GM12872 (cell line): Measurements from ENCODE around the gene GALK2.

Source experiments
- TF ChIP-seq, protein P1 (sequence below): IDR thresholded peaks from 3 replicates; pipeline ENCODE4 v1.5.1; 2011; ENCODE audit warnings: low read depth, mild to moderate bottlenecking, low read length, moderate library complexity; ENCODE audit not compliant: insufficient read depth

GALK2 gene

DNA sequence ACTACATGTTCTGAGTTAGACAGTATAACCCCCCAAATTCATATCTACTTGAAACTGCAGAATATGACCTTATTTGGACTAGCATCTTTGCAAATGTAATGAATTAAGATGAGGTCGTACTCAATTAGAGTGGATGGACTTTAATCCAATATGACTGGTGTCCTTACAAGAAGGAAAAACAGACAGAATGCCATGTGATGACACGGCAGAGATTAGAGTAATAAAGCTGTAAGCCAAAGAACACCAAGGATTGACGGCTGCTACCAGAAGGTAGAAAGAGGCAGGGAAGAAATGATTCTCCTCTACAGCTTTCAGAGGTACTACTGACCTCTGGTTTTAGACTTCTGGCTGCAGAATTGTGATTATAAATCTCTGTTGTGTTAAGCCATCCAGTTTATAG is 30.3 kb downstream of the GALK2 start:
- TF ChIP-seq, protein P1, sequence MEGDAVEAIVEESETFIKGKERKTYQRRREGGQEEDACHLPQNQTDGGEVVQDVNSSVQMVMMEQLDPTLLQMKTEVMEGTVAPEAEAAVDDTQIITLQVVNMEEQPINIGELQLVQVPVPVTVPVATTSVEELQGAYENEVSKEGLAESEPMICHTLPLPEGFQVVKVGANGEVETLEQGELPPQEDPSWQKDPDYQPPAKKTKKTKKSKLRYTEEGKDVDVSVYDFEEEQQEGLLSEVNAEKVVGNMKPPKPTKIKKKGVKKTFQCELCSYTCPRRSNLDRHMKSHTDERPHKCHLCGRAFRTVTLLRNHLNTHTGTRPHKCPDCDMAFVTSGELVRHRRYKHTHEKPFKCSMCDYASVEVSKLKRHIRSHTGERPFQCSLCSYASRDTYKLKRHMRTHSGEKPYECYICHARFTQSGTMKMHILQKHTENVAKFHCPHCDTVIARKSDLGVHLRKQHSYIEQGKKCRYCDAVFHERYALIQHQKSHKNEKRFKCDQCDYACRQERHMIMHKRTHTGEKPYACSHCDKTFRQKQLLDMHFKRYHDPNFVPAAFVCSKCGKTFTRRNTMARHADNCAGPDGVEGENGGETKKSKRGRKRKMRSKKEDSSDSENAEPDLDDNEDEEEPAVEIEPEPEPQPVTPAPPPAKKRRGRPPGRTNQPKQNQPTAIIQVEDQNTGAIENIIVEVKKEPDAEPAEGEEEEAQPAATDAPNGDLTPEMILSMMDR = no peak

DNA sequence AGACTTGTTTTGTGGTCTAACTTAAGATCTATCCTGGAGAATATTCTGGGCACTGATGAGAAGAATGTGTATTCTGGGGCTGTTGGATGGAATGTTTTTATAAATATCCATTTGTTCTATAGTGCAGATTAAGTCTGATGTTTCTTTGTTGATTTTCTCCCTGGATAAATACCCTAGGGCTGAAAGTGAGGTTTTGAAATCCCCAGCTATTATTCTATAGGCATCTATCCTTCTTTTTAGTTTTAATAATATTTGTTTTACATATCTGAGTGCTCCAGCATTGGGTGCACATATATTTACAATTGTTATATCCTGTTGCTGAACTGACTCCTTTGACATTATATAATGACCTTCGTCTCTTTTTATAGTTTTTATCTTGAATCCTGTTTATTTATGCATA is 42.9 kb downstream of the GALK2 start:
- TF ChIP-seq, protein P1 = no peak

DNA sequence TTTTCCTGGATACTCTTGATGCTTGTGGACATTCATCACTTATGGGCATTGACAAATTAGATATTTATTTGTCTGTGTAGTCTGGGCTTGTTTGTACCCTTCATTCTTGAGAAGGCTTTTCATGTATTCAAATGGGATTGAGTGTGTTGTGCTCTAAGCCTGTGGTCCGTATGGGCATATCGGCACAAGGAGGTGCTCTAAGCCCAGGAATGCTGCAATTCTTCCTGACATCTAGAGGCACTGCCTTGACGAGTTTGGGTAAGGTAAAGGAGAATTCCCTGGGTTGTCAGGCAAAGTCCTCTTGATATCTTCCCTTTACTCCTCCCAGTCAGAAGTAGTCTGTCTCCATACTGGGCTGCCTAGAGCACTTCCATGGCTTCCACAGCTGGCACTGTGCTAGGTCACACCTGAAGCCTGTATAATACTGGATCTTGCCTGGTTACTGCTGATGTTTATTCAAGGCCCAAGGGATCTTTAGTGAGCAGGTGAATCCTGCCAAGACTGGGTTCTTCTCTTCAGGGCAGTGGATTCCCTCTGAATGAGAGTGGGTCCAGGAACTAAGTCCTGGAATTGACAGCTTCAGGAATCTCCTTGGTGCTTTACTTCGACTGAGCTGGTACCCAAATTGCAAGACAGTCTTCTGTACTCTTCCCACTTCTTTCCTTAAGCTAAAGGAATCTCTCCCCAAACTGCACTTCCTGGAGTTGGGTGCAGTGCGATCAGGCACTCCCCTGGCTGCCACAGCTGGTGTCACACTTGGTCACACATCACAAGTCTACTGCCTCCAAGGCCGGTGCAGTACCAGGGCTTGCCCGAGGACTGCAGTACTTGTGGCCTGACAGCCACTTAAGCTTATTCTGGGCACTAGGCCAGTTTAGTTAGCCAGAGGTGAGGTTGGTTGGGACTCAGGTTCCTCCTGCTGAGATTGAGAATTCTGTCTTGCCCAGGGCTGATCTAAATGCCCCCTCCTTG is 46.0 kb downstream of the GALK2 start:
- TF ChIP-seq, protein P1 = peak; percentile 60

DNA sequence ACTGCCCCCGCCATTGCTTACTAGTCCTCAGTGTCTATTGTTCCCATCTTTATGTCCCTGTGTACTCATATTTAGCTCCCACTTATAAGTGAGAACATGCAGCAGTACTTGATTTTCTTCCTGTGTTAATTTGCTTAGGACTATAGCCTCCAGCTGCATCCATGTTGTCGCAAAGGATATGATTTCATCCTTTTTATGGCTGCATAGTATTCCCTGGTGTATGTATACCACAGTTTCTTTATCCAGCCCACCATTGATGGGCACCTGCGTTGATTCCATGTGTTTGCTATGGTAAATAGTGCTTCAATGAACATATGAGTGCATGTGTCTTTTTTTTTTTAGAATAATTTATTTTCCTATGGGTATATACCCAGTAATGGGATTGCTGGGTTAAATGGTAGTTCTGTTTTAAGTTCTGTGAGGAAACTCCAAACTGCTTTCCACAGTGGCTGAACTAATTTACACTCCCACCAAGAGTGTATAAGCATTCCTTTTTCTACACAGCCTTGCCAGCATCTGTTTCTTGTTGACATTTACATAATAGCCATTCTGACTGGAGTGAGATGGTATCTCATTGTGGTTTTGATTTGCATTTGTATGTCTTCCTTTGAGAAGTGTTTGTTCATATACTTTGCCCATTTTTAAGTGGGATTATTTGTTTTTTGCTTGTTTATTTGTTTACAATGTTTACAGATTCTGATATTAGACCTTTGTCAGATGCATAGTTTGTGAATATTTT is 53.7 kb downstream of the GALK2 start:
- TF ChIP-seq, protein P1 = no peak

DNA sequence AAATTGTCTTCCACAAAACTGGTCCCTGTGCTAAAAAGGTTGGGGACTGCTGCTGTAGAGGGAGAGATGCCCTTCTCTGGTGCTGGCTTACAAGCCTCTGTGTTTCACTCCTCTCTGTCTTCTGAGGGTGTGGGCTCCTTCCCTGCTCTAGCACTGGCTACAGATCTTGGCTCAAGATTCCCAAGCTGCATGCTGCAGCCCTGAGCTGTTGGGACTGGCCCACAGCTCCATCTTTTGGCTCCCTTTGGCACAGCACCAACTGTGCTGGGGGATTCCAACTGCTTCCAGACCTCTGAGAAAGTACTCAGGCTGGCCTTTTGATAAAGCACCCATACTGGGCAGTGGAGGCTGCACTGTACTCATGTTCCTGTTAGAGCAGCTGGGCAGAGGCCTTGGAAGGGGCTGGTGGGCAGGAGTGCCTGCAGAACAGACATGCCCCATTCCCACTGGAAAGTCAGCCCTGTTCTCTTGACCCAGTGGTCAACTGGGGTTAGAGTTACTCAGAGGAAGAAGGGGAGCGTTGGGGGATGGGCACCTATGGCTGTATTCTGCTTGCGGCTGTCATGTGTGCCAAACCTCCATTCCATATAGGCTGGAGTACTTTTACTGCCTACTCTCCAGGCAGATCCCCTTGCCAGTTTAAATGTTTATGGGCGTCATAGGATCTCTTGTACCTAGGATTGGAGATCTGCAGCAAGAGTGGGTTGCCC is 55.7 kb downstream of the GALK2 start:
- TF ChIP-seq, protein P1 = peak; percentile 26; the same call in 2 of the 3 replicates

DNA sequence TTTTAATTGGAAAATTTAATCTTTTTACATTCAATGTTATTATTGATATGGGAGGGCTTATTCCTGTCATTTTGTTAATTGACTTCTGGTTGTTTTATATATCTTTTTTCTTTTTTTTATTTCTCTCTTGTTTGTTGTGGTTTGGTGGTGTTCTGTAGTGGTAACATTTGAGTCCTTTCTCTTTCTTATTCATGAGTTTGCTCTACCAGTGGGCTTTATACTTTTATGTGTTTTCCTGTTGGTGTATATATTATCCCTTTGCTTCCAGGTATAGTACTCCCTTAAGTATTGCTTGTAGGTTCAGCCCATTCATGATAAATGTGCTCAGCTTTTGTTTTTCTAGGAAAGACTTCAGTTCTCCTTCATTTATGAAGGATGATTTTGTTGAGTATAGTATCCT is 57.6 kb downstream of the GALK2 start:
- TF ChIP-seq, protein P1 = no peak

DNA sequence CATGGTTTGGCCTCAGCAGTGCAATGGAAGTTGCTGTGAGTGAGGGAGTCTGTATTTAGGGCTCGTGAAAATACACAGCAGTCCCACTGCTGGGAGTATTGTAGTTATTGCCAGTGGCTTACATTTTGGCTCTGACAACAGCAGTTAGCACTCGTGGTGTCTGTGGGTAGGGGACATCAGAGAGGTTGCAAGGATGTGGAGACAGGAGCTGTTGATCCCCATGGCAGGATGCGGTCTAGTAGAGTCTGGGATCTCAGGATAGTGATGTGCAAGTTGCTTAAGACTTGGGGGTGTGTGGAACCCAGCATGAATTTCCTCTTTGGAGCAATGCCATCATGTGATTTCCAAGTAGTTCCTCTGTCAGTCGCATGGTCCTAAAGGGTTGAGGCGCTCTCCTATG is 59.9 kb downstream of the GALK2 start:
- TF ChIP-seq, protein P1 = no peak
